Caki2 (cell line): ENCODE results near the gene MMP17. TPM values are rescaled to one million over a fixed set of nuclear protein-coding genes. Genes with fewer than 3 reads are reported as not detected.
A peak's percentile ranks its signal among the peaks of the same experiment; 100 is the strongest.
"Not testable (repeated sequence)": the region's sequence is repeated elsewhere in the genome, so short reads cannot be mapped to it uniquely, and the experiment has no call there.

Experiments
- DNase-seq: peaks from one replicate; pipeline ENCODE4 v3.0.0-alpha.2; 2015; ENCODE audit warnings: low read depth
- in situ Hi-C: cut with HindIII; loops from 2 replicates; pipeline ENCODE4 v1.10.0; 2016; ENCODE audit warnings: low sequenced_read_pairs, low pct_unique_long_range_greater_than_20kb, mixed read lengths
- total RNA-seq: library from RNA; depleted of rRNA; stranded (reverse); fragments of >200 nt; shearing (Covaris generic); gene quantifications from 2 replicates; pipeline ENCODE4 v1.2.3, GENCODE V29; 2014; ENCODE audit warnings: low replicate concordance

Gene MMP17
- total RNA-seq, 1 experiment from 2014 or later: 1.0 TPM

DNA sequence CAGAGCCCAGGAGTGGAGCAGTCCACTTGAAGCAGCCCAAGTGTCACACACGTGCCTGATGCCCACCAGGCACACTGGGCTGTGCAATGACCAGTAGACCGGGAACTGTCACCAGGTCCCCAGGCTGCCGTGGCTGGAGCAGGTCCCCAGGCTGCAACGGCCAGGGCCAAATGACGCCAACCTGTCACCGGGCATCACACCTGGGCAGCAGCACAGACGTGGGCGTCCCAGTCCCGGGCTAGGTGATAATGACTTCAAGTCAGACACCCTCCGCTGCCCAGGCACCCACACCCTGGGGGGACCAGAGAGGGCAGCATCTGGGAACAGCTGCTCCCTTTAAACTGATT is 30.6 kb upstream of the MMP17 start:
- DNase-seq: no peak
- in situ Hi-C loops: no loop called here

DNA sequence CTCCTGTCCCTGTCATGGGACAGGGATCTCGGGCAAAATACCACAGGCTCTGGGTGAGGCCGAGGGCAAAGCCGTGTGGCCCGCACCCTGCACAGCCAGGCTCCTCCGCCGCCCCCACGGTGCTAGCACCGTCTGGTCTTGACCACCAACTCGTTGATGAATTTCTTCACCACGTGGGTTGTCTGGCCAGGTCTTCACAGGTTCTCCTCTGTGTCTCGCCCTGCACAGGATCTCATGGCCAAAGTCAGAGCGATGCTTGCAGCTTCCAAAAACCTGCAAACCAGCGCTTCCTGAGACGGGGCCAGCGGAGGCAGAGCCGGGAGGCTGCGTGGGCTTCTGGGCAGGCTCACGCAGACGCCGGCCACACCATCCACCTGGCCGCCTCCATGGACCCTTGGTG is 29.0 kb upstream of the MMP17 start:
- no peak for DNase-seq
- in situ Hi-C loops: no loop called here

DNA sequence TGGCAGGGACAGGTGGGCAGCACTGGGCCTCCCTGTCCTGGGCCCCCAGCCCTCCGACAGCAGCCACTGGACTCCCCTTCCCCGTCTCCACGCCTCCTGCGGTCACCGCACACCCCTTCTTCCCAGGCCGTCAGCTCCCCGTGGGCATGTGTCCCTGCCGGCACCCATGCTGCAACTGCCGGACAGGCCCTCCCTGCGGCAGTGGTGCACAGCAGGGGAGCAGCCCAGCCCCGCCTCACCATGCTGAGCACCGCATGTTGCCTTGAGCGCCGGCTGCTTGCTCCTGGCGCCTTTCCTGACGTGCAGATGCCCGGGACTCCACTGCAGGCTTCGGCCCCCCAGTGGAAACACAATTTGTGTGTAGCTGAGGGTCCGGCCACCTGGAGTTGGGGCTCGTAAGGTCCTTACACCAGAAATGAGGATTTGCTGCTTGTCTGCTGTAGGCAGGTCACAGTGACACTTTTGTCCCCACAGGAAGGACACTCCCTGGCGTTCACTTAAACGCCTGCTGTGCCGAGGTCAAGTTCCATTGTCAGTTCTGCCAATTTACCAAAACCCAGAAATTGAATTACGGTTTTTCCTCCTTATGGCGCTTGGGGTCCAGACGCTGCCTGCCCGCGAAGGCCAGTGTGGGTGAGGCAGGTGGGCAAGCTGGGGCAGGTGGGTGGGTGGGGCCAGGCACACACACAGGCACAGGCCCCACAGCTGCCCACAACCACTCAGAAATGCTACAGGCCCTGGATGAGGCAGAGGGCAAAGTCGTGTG is 28.2 kb upstream of the MMP17 start:
- no peak for DNase-seq
- in situ Hi-C loops: no loop called here

DNA sequence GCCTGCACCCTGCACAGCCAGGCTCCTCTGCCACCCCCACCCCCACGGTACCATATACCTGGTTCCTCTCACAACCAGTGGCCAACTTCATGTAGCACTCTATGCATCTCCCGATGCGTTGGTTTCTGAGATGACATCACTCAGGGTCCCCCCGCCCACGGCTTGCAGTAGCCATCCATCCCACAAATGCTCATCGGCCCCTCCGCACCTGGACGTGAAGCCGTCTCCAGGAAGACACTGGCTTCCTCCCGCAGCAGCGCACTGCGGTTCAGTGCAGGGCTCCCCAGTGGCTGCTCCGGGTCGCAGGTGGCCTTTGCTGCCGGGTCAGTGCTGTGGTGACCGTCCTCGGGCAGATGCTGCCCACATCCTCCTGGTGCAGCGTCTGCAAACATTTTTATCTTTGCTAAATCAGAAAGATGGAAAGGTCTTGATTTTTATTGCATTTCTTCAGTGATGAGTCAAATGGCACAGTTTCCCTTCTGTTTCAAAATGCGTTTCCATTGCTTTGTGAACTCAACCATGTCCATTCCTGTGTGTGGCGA is 27.5 kb upstream of the MMP17 start:
- peak; percentile 39 for DNase-seq
- in situ Hi-C loops: no loop called here

DNA sequence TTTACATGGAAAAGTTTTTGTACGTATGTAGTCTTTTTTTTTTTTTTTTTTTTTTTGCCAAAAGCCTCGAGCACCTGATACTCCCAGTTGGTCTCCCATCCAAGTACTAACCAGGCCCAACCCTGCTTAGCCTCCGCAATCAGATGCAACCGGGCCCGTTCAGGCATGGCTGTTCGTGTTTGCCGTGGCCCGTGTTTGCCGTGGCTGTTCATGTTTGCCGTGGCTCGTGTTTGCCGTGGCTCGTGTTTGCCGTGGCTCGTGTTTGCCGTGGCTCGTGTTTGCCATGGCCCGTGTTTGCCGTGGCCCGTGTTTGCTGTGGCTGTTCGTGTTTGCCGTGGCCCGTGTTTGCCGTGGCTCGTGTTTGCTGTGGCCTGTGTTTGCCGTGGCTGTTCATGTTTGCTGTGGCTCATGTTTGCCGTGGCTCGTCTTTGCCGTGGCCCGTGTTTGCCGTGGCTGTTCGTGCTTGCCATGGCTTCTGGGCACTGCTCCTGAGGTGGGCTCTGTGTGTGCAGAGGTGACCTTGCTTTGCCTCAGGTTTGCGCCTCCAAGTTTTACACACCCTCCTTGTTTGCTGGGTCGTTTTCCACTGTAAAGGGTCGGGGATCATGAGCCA is 26.8 kb upstream of the MMP17 start:
- DNase-seq: no peak
- in situ Hi-C loops: no loop called here

DNA sequence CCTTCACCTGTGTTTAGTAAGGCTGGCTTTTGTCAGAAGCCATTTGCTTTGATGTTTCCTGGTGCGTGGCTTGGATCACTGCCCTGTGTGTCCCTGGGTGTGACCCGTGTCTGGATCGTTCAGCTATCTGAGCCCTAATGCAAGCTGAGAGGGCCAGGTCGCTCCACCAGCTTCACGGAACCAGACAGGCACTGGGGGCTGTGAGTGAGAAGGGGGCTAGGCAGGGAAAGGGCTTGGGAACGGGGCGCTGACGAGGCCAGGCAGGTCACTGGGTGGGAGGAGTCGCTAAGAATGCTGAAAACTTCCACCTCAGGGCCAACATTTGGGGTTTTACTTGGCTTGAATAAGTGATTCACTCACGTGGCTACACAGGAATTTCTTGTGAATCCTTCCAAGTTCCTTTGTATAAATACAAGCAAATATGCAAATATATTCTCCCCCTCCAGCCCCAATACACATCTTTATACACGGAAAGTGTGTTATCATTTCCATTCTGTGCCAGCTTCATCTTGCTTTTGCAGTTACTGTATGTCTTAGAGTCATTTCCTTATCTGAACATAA is 24.2 kb upstream of the MMP17 start:
- in situ Hi-C loops: no loop called here

DNA sequence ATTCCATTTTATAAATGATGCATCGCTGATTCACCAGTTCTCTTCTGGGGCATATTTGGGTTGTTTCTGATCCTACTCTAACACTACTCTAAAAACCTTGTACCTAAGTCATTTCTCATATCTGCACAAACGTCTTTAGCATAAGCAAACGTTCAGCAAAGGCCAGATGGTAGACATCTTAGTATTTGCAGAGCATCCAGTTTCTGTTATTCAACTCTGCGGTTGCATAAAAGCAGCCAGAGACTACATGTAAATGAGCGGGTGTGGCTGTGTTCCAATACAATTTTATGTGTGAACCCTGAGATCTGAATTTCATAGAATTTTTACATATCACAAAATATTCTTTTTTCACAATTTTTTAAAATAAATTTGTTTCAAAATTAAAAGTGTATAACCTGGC is 22.8 kb upstream of the MMP17 start:
- in situ Hi-C loops: no loop called here

More for the DNA sequence above, 24.2 kb upstream of the MMP17 start:
- peak; percentile 21 for DNase-seq

DNA sequence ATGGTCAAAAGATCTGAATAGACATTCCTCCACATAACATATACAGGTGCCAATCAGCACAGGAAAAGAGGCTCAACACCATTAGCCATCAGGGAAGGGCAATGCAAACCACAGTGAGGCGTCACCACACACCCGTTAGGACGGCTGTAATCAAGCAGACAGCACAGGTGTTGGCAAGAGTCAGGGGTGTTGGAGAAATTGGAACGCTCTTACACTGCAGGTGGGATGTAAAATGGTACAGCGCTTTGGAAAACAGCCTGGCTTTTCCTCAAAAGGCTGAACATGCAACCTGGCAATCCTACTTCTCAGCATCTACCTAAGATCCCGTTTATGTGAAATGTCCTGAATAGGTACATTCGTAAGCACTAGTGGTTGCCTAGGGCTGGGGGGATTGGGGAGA is 21.5 kb upstream of the MMP17 start:
- in situ Hi-C loops: no loop called here
- DNase-seq: no peak

More for the DNA sequence above, 22.8 kb upstream of the MMP17 start:
- no peak for DNase-seq

DNA sequence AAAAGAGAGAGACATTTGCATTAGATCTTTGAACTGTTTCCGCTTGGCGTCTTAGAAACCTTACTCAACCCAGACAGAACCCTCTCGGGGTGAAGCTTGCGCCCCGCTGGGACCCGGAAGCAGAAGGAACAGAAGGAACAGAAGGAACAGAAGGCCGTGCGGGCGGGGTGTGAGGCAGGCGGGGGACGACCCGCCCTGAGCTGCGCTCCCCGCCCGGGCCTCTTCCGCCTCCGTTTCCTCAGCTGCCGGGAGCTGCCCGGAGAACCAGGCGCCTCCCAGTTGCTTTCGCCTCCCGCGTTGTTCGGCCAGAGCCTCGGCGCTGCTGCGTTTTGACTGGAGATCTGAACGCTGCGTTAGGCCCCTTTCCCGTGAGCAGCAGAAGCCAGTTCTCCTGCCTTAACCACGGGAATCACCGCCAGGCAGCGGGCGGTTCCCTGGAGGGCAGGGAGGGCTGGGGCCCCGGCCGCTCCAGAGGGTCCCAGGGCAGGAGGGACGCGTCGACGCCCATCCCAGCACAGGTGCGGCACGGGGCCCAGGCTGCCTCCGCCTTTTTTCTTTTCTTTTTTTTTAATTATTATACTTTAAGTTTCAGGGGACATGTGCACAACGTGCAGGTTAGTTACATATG is 19.3 kb upstream of the MMP17 start:
- in situ Hi-C loops: no loop called here
- DNase-seq: no peak

DNA sequence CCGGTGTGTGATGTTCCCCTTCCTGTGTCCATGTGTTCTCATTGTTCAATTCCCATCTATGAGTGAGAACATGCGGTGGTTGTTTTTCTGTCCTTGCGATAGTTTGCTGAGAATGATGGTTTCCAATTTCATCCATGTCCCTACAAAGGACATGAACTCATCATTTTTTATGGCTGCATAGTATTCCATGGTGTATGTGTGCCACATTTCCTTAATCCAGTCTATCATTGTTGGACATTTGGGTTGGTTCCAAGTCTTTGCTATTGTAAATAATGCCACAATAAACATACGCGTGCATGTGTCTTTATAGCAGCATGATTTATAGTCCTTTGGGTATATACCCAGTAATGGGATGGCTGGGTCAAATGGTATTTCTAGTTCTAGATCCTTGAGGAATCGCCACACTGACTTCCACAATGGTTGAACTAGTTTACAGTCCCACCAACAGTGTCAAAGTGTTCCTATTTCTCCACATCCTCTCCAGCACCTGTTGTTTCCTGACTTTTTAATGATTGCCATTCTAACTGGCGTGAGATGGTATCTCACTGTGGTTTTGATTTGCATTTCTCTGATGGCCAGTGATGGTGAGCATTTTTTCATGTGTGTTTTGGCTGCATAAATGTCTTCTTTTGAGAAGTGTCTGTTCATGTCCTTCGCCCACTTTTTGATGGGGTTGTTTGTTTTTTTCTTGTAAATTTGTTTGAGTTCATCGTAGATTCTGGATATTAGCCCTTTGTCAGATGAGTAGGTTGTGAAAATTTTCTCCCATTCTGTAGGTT is 18.5 kb upstream of the MMP17 start:
- DNase-seq, in situ Hi-C loops: not testable (repeated sequence)

DNA sequence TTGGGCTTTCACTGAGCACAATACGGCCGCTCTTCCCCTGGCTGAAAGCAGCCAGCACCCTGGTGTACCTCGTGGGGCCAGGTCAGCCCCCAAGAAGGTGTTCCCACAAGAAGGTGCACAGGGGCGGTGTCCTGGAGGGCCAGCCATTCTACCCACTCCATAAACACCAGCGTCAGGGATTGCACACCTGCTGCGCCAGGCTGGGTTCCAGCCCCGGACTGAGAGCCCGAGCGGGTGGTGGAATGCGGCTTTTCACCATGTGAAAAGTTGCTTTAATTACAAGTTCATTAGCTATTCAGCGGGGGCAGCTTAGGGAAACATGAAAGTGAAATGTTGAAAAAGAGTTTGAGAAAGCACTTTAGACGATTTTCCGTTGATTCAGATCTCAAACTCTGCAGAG is 17.5 kb upstream of the MMP17 start:
- in situ Hi-C loops: no loop called here
- DNase-seq: no peak

DNA sequence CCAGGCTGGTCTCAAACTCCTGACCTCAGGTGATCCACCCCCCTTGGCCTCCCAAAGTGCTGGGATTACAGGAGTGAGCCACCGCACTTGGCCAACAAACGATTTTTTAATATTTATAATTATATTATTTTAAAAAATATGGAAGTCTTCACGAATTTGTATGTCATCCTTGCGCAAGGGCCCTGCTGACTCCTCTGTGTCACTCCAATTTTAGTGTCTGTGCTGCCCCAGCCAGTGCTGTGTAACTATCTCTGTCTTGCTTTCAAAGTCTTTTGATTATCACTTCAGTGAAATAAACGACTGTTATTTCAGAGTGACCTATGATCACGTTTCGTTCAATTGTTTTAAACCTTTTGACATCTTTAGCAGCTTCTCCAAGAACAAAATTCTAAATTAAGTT is 13.1 kb upstream of the MMP17 start:
- in situ Hi-C loops: no loop called here
- no peak for DNase-seq

DNA sequence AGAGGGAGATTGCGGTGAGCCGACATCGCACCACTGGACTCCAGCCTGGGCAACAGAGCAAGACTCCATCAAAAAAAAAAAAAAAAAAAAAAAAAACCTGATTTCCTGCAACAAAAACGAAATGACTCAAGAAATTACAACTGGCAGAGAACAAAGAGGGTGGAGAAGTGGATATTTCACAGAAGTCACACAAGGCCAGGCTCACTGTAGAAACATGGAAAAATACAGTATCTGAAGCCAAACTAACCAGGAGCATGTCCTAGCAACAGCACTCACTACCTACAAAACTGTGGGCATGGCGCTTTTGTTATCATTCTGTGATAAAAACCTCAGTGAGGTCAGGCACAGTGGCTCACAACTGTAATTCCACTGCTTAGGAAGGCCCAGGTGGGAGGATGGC is 11.7 kb upstream of the MMP17 start:
- DNase-seq: no peak
- in situ Hi-C loops: no loop called here

DNA sequence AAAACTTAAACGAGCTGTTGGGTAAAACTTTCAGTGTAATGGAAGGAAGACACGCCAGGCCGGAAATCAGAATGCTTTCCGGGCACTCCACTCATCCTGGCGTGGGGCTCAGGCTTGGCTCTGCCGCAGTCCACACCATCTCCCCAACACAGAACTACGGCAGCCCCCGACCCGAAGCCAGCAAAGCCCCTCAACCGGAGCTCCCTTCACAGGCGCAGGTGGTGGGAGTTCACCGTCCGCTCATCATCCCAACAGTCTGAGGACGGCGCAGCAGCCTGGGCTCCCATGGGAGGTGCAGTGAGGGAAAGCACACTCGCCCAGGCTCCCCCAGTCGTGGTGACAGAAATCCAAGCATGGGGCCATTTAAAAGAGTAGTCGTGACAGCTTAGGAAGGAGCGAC is 11.0 kb upstream of the MMP17 start:
- no peak for DNase-seq
- in situ Hi-C loops: no loop called here

DNA sequence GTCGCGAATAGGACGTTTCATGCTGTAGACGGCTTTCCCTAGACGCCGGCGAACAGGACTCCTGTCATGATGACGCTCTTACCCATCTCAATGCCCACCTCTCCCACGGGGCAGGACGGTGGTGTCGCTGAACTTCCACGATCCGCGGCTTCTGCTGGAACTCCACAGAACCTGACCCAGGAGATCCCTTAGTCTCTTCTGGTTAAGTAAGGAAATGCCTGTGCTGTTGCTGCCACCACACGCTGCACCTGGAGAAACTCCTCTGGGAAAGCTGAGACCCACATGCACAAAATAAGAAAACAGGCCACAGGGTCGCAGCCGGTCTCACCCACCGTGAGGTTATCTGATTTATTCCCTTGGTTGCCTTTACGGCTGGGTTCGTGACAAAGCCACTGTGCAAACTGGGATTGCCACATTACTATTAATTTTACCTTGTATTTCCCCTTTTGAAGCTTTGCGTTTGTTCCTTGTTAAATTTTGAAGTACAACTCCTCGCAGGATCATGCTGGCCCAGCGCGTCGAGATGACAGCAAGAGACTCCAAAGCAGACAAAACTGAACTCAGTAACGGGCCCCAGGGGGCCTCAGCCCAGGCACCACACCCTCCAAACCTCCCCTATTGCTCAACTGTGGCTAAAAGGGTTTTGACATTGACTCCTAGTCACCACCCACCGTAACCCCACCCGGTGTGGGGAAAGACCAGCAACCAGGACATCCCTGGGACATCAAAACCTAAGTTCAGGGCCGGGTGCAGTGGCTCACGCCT is 9.2 kb upstream of the MMP17 start:
- in situ Hi-C loops: no loop called here

DNA sequence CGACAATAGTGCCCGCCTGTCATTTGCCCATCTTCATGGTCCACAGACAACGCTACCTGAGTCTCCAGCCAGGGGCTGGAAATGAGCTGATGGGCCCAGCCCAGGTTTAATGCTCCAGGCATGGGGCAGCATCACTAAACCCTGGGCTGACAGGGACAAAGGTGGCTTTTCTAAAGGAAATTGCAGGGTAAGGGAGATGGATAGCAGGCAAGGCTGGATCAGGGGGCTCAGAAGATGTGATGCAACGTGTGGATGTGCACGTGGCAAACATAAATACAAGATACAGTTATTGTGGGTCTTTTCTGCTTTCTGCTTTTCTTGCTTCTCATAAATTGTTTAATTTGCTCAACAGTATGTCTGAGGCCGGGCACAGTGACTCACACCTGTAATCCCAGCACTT is 3.7 kb upstream of the MMP17 start:
- in situ Hi-C loops: no loop called here

More for the DNA sequence above, 9.2 kb upstream of the MMP17 start:
- no peak for DNase-seq

DNA sequence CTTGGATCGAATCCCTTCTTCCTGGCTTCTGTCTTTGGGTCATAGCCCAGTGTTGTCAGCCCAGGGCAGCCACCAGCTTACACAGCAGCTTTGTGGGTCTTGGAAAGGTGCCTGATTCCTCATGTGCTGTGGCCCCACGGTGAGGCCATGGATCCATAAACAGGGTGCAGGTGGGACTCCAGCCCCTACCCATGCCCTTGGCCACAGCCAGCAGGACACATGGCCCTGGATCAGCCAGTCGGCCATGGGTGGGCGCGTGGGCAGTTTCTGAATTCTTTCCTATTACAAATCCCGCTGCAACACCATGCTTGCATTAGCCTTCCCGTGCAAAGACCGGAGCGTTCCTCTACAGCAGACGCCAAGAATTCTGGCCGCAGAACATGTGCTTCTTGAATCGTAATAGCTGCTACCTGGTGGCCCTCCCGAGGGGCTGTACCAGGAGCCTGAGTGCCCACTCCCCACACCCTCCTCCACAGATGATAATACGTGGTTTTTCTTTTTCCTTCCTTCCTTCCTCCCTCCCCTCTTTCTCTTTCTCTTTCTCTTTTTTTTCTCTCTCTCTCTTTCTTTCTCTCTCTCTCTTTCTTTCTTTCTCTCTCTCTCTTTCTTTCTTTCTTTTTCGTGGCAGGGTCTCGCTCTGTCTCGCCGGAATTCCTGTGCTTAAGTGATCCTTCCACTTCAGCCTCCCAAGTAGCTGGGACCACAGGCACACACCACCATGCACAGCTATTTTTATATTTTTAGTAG is 2.9 kb upstream of the MMP17 start:
- DNase-seq: no peak
- in situ Hi-C loops: no loop called here

More for the DNA sequence above, 3.7 kb upstream of the MMP17 start:
- DNase-seq: no peak
